OCI-M2 (cell line): ENCODE measurements around the gene FBXL16.
A peak's percentile ranks its signal among the peaks of the same experiment; 100 is the strongest.
"Not testable (repeated sequence)": the region's sequence is repeated elsewhere in the genome, so short reads cannot be mapped to it uniquely, and the experiment has no call there.

Experiments
- DNase-seq: peaks from one replicate; lab custom pipeline; 2025; ENCODE audit not compliant: unreplicated experiment; lab: John Stamatoyannopoulos, UW

Gene FBXL16

DNA sequence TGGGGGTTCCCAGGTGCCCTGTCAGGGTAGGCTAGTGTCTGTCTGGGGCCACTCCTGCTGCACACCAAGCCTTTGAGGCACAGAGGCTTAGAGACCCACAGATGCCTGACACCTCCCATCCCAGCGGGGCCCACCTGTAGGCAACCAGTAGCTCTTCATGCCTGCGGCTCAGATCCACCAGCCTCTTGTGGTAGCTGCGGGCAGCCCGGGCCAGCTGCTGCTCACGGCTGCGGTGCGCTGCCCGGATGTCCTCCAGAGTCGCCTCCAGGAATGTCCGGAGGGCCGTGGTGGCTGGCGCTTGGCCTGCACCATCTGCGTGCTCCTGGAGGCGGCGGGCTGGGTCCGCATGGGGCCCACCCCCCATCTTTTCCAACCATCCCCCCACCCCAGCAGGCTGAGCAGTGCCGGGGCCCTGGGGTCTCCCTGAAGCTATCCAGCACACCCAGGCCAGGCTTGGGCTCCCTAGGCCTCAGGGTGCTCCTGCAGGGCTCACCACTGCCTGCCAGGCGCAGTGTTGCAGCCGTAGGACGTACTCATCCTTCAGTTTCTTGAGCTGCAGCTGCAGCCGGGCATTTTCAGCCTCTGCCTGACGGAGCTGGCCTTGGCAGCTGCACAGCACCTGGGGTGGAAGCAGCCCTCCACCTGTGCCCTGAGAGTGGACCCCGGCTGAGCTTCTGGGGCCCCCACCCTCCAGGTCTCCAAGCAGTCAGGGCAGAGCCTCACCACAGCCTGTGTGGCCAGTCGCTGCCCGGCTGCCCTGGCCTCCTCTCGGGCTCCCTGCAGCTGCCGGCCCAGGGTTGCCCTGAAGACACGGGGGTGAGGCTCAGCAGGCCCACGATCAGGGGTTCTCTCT is 18.8 kb upstream of the FBXL16 start:
- DNase-seq = no peak

DNA sequence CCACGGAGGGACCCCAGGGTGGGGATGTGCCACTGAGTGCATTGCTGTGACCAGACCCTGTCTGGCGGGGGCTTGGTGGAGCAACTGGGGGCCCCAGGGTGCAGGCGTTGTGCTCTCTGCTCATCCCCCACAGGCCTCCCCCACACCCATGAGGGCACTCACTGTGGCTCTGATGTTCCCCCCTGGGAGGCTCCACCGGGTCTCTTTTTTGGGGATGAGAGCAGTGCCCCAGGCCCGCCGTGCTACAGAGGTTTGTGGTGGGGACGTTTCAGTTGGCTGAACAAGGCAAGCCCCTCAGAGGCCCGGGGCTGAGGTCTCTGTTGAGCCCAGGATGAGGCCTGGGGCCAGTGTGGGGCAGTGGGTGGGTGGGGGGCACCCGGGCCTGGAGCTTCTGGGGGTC is 18.1 kb upstream of the FBXL16 start:
- no peak for DNase-seq

DNA sequence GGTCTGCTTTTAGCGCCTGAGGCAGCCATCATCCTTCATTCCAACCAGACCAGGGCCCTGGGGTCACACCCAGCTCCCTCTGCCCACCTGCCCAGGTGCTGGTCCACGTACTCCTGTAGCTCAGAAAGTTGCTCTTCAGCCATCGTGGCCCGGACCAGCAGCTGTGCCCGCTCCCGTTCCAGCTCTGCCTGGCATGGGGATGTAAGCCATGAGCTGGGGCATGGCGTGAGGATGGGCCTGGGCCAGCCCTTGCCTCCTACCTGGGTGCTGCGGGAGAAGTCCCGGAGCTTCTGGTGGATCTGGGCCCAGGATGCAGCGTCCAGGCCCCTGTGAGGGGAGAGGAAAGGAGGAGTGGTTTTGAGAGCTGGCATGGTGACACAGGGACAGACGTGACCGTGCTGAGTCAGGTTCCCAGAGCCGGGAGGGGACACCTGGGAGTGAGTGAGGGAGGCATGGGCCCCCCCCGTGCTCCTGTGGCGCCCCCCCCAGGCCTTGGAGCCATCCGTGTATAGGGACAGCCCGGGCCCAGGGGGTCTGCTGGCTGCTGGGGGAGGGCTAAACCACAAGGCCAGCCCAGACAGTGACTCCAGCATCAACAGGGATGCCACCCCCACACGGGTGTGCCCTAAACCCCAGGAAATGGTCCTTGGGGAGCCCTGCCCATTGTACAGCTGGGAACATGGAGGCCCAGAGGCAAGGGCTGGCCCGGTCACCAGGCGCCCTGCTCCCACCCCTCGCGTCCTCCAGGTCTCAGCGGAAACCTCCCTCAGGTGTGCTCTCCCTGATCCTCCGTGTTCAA is 17.4 kb upstream of the FBXL16 start:
- no peak for DNase-seq

DNA sequence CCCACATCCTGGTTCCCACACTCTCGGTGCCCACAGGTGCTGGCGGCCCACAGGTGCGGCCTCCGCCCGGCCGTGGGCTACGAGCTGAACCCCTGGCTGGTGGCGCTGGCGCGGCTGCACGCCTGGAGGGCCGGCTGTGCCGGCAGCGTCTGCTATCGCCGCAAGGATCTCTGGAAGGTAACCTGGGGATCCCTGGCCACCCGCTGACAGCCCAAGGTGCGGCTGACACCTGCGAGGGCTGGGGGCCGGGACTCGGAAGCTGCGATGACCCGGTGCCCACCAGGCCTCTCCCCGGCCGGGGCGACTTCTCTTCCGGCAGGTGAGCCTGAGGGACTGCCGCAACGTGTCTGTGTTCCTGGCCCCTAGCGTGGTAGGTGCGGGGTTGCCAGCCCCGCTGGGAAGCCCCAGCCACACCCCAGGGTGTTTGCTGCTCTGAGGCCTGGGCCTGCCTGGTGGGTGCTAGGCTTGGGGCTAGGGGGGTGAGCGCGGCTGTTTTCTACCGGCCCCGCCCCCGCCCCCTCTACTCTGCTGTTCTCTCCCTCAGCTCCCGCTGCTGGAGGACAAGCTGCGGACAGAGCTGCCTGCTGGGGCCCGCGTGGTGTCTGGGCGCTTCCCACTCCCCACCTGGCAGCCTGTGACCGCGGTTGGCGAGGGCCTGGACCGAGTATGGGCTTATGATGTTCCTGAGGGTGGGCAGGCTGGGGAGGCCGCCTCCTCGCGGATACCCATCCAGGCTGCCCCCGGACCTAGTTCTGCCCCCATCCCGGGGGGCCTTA is 16.4 kb upstream of the FBXL16 start:
- DNase-seq = no peak

DNA sequence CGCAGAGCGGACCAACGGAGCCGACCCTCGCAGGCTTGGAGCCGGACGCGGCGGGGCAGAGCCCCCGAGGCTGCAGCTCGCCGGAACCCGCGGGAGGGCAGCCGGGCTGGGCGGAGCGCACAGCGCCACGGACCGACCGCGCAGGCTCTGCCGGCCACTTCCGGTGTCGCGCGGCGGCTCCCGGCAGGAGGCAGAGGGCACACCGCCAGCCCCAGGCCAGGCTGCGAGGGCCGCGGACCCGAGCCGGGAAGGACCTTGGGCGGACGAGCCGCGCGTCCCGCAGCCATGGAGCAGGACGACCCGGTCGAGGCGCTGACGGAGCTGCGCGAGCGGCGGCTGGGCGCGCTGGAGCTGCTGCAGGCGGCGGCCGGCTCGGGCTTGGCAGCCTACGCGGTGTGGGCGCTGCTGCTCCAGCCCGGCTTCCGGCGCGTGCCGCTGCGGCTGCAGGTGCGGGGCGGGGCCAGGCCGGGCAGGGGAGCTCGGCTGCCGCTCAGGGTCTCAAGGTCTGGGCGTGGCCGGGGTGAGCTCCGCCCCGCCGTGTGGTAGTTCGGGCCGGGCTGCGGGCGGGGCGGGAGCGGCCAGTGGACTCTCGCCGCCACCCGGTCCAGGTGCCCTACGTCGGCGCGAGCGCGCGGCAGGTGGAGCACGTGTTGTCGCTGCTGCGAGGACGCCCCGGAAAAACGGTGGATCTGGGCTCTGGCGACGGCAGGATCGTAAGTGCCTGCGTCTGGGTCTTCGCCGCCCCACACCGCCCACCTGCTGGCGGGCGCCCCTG is 15.6 kb upstream of the FBXL16 start, which contains the start of gene ANTKMT:
Gene ANTKMT (plus strand): TSS at position 157 of the 775 bp plus-strand sequence. CDS start 129 bp downstream, at position 286.
- DNase-seq = peak; percentile 63

DNA sequence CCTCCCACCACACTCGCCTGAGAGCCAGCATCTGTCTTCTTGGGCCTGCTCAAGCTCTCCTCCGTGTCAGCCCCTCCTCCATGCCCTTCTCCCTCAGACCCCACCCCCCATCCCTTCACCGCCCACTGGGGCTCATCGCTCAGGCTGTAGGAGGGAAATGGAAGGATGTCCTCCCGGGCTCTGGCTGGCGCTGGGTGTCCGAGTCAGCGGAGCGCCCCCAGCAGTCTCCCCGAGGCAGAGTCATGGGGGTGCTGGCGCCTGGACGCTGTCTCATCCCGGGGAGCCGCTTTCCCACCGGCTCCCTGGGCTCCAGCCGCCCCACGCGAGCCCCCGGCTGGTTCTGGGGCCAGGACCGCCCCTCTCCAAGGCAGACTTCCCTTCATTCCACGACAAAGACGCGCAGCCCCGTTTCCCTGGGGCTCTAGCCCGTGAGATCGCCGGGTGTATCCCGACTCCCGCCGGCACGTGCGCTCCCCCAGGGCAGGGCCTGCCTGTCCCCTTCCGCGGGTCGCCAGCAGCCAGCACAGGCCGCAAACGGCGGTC is 14.9 kb upstream of the FBXL16 start:
- DNase-seq = no peak

DNA sequence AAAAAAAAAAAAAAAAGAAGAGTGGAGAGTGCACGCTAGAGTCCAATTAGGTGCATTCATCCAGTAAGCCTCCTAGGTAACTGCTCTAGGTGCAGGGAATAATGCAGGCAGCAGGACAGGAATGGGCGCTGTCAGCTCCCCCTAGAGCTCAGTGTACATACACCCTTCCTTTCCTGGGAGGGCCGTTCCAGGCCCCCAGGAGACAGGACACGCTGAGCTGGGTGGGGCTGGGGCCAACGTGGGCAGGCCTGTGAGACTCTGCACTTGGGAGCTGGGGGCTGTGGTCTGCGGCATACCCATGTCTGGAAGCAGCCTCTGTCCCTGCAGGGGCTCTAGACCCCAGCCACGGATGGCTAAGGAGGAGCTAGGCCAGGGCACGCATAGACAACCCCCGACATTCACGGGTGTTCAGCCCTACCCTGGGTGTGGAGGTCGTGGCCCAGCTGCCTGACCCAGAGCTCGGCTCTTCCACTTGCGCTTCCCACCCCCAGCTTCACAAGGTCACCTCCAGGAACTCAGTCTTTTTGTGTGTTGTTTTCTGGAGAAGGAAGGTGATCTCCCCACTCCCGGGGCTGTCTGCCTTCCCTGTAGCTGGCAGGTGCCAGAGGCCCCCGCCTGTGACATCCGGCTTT is 14.3 kb upstream of the FBXL16 start:
- no peak for DNase-seq

DNA sequence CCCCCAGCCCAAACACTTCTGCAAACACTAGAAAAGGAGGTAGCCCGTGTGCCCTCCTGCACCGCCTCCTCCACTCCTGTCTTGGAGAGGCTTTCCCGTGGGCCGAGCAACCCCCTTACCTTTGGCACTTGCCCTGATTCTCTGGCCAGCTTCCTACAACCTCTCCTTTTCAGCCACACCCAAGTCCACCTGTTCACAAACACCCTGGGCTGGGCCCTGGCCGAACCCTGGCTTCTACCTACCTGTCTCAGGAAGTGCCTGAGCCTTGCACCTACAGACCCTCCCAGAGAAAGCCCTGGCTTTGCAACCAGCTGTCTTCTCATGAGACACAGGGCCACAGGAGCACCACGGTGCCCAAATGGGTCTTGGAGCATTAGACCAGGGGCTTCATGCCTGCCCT is 13.3 kb upstream of the FBXL16 start:
- DNase-seq = no peak

DNA sequence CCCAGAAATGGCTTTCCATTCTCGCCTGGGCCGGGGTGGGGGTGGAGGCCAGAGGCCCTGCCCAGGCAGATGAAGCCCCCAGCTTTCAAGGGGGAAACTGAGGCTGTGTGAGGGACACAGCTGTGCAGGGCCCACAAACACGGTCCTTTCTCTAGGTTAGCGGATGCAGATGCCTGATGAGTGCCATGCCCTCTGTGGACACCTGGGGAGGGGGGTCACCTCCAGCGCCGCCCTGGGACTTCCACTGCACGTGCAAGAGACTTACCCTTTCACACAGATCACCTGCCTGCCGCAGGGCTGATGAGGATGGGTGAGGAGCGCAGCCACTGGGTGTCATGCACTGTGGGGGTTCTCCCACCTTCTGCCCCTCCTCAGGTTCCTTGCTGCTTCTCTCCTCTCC is 12.8 kb upstream of the FBXL16 start:
- DNase-seq = no peak

DNA sequence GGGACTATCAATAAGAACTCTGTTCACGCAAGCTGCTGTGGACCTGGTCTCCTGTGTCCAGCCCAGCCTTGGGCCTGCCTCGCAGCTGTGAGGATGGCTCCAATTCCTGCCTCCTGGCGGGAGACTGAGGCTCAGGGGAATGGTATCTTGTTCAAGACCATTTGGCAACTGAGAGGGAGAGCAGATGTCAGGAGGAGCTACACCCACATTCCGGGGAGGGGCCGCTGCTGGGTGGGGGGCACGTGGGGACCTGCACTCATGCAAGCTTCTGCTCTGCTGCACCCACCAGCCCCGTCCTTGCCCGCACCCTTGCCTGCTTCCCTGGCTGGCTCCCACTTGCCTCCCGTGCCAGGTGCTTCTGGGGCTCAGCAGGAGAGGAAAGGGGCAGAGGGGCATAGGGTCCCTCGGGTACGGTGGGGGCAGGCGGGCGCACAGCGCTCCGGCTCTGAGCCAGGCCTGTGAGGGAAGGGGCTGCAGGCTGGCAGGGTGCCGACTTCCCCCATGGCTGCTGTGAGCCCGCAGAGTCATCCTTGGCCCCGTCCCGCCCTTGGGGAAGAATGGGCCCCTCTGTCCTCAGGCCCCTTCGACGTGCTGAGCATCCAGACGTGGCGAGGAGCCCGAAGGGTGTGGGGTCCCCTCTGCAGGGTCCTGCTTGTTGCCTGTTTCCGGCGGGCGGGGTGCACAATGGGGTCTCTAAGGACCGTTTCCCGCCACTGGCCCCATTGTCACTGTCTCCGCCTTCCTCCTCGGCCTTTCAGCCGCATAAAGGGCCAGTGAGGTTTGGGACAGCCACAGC is 12.0 kb upstream of the FBXL16 start:
- no peak for DNase-seq

DNA sequence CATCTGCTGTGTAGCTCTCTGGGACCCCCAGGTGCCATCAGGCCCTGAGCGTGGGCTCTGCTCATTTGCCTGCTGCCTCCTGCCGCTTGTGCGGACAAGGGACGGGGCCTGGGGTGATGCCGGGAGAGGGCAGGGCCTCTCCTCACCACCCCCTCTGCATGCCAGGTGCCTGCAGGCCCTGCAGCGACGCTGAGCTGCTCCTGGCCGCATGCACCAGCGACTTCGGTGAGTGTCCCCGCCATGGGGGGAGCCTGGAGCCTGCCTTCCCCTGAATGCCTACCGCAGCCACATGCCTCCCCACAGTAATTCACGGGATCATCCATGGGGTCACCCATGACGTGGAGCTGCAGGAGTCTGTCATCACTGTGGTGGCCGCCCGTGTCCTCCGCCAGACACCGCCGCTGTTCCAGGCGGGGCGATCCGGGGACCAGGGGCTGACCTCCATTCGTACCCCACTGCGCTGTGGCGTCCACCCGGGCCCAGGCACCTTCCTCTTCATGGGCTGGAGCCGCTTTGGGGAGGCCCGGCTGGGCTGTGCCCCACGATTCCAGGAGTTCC is 11.2 kb upstream of the FBXL16 start:
- DNase-seq = no peak

DNA sequence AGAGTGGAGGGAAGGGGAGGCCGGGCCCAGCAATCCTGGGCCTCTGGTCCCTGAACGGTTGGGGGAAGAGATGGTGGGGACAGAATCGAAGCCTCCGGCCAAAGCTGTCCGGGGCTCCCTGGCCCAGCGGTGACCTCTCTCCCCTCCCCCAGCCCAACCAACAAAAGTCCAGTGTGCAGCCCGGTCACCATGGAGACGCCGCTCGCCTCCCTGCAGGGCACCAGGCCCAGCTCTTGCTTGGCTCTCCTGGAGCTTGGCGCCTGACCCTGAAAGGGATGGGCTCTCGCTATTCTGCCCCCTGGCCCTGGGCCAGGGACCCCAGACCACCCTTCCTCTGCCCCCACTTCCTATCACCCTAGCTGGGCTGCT is 10.6 kb upstream of the FBXL16 start:
- no peak for DNase-seq

DNA sequence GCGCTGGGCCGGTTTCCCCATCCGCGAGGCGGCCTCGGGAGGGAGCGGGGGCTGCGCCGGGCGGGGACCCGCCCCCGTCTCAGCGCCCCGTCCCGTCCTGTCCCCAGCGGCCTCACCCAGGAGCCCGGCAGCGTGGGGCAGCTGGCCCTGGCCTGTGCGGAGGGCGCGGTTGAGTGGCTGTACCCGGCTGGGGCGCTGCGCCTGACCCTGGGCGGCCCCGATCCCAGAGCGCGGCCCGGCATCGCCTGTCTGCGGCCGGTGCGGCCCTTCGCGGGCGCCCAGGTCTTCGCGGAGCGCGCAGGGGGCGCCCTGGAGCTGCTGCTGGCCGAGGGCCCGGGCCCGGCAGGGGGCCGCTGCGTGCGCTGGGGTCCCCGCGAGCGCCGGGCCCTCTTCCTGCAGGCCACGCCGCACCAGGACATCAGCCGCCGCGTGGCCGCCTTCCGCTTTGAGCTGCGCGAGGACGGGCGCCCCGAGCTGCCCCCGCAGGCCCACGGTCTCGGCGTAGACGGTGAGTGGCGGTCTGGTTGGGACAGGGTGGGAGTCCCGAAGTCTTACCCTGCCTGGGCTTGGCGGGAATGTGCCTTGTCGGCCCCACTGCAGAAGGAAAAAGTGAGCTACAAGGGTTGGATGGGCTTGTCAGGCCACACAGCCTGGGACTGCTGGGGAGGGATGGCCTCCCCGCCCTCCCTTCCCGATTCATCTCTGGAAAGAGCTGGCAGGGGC is 10.0 kb upstream of the FBXL16 start:
- no peak for DNase-seq

DNA sequence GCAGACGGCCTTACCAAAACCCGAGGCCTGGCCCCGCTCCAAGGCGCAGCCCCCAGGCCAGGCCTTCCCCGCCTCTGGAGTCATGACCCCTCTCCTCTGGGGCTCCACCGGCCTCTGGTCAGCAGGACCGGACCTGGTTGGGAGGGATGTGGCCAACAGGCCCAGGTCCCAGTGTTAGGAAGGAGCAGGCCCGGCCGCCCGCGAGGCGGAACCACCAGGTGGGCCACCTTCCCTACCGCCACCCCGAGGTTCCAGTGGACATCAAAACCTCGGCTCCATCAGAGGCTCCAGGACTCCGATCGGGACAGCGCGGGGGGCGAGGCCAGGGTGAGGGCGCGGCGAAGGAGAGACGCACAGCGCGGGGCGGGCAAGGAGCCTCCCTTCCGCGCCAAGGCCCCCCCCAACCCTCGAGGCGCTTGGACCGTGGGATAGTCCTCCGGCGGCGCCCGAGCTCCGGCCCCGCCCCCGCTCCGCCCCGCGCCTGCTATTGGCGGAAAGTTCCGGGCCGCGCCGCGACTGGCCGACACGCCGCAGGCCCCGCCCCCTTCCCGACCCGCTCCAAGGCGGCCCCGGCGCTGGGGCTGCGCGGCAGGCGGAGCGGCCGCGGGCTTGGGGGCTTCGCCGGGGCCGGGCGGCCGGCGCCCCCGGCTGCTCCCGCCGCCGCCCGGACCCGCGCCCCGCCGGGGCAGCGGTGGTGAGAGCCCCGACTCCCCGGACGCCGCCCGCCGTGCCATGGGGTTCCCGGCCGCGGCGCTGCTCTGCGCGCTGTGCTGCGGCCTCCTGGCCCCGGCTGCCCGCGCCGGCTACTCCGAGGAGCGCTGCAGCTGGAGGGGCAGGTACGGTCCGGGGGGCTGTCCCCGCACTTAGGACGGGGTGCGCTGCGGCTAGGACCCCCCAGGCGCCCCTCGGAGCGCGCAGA is 9.2 kb upstream of the FBXL16 start, which contains the start of gene METRN:
Gene METRN (plus strand): TSS at position 561 of the 919 bp plus-strand sequence. CDS start 172 bp downstream, at position 733.
- no peak for DNase-seq

DNA sequence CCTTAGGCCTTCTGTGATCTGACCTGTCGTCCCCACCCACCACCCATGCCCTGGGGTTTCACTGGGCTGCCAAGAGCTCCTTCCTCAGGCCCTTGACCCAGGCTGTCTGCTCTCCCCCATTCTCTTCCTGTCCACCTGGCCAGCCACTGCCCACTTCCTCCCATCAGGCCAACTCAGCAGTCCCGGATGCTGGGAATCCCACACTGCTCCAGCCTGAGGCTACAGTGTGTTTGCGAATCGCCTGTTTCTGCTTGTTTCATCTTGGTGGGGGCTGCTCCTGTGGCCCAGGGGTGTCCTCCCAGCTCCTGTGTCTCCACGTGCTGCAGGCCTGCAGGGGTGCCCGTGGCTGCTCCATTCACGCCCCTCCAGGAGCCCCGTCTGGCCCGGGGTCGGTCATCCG is 8.5 kb upstream of the FBXL16 start:
- DNase-seq = no peak

DNA sequence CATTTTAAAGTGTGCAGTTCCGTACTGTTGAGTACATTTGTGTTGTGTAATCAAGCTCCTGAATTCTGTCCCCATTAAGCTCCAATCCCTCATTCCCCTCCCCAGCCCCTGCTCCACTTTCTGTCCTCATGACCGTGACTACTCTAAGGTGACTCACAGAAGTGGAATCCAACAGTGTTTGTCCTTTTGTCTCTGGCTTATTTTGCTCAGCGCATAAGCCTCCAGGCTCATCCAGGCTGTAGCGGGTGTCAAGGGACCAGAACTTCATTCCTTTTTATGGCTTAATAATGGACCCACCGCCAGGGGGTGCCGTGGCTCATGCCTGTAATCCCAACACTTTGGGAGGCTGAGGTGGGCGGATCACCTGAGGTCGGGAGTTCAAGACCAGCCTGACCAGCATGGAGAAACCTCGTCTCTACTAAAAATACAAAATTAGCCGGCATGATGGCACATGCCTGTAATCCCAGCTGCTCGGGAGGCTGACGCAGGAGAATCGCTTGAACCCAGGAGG is 7.2 kb upstream of the FBXL16 start:
- not testable (repeated sequence) for DNase-seq
